A549 (cell line): ENCODE measurements around the gene RERE. TPM values are rescaled to one million over a fixed set of nuclear protein-coding genes. Genes with fewer than 3 reads are reported as not detected.

ENCODE experiments used
- ATAC-seq, 2 experiments: fragments of 200-7000 bp in 1 of 2; fragments of >200 bp in 1 of 2; cut with Nextera tagmentation in 1 of 2; cut with Tn5 transposase in 1 of 2; 3 replicates each; pipeline versions ENCODE4 v1.8.0 to v1.9.1; 2018 to 2020; ENCODE audit warnings: mild to moderate bottlenecking in 1 of 2, moderate library complexity in 1 of 2
- CTCF ChIA-PET: fragments of 300-600 bp; sonication (Branson Sonifier 250); formaldehyde crosslinking; extraction: SDS; loops from one replicate; lab custom pipeline; 2021; ENCODE audit warnings: antibody characterized with exemption, inconsistent platforms; lab: Yijun Ruan, JAX
- POLR2A ChIA-PET: fragments of 350-600 bp; formaldehyde crosslinking; extraction: SDS; loops from one replicate; lab custom pipeline; 2021; ENCODE audit warnings: antibody characterized with exemption, inconsistent platforms; lab: Yijun Ruan, JAX
- DNase-seq, 2 experiments: peaks; one replicate each; pipeline versions ENCODE4 v3.0.0 to v3.0.0-alpha.2; 2011 to 2016; ENCODE audit warnings: low read depth in 1 of 2, low spot score in 1 of 2
- FAIRE-seq: peaks from 2 replicates; lab custom pipeline; 2011; peaks lifted over from hg19 to GRCh38; lab: Jason Lieb, UNC
- H3K27ac ChIP-seq, 2 experiments: fragments of >200 bp; sonication (Bioruptor Twin); formaldehyde crosslinking; 3 replicates each; pipeline ENCODE4 v1.5.1; 2016 to 2017
- H3K4me1 ChIP-seq: fragments of >200 bp; sonication (Bioruptor Twin); formaldehyde crosslinking; 3 replicates; pipeline ENCODE4 v1.6.1; 2016
- H3K4me2 ChIP-seq: fragments of >200 bp; sonication (Bioruptor Twin); formaldehyde crosslinking; 3 replicates; pipeline ENCODE4 v1.6.1; 2016
- H3K4me3 ChIP-seq: fragments of >200 bp; sonication (Bioruptor Twin); formaldehyde crosslinking; 3 replicates; pipeline ENCODE4 v1.5.1; 2016
- H3K9me3 ChIP-seq: fragments of >200 bp; sonication (Bioruptor Twin); formaldehyde crosslinking; 3 replicates; pipeline ENCODE4 v1.6.1; 2016
- BHLHE40 ChIP-seq: IDR thresholded peaks from 2 replicates; pipeline ENCODE4 v1.6.1; 2012; ENCODE audit warnings: low read depth, low read length, inconsistent platforms
- CBX2 ChIP-seq: fragments of 200-600 bp; sonication (generic); IDR thresholded peaks from 2 replicates; pipeline ENCODE4 v1.6.1; 2016; ENCODE audit warnings: low read depth, mild to moderate bottlenecking, borderline replicate concordance
- CBX8 ChIP-seq: fragments of 200-600 bp; sonication (generic); IDR thresholded peaks from 2 replicates; pipeline ENCODE4 v1.6.1; 2016
- CHD4 ChIP-seq: fragments of 200-600 bp; sonication (generic); IDR thresholded peaks from 2 replicates; pipeline ENCODE4 v1.6.1; 2016; ENCODE audit warnings: antibody characterized with exemption, mild to moderate bottlenecking, borderline replicate concordance
- CTCF ChIP-seq: fragments of >200 bp; sonication (Bioruptor Twin); formaldehyde crosslinking; IDR thresholded peaks from 3 replicates; pipeline ENCODE4 v1.5.1; 2016
- EHMT2 ChIP-seq: fragments of 200-600 bp; sonication (generic); IDR thresholded peaks from 2 replicates; pipeline ENCODE4 v1.6.1; 2016; ENCODE audit warnings: antibody characterized with exemption, low read depth, mild to moderate bottlenecking, moderate library complexity
- FOSB ChIP-seq: fragments of 250-450 bp; sonication (Bioruptor Pico); IDR thresholded peaks from 2 replicates; pipeline ENCODE4 v1.5.0; 2020; ENCODE audit warnings: mild to moderate bottlenecking, moderate library complexity
- HEYL ChIP-seq: fragments of 250-450 bp; sonication (Bioruptor Pico); IDR thresholded peaks from 2 replicates; pipeline ENCODE4 v1.8.0; 2021; ENCODE audit warnings: mild to moderate bottlenecking, moderate library complexity
- HMGXB4 ChIP-seq: fragments of 250-450 bp; sonication (Bioruptor Pico); IDR thresholded peaks from 2 replicates; pipeline ENCODE4 v1.5.0; 2021; ENCODE audit warnings: mild to moderate bottlenecking, moderate library complexity, borderline replicate concordance
- HOXA7 ChIP-seq: fragments of 250-450 bp; sonication (Bioruptor Pico); IDR thresholded peaks from 2 replicates; pipeline ENCODE4 v1.5.0; 2020; ENCODE audit warnings: mild to moderate bottlenecking, moderate library complexity
- HOXB13 ChIP-seq: fragments of 250-450 bp; sonication (Bioruptor Pico); IDR thresholded peaks from 2 replicates; pipeline ENCODE4 v1.5.0; 2020; ENCODE audit warnings: low read depth, mild to moderate bottlenecking, moderate library complexity
- HOXB5 ChIP-seq: fragments of 250-450 bp; sonication (Bioruptor Pico); IDR thresholded peaks from 2 replicates; pipeline ENCODE4 v1.5.0; 2020; ENCODE audit warnings: mild to moderate bottlenecking, moderate library complexity
- JUN ChIP-seq, 2 experiments: fragments of >200 bp; sonication (Bioruptor Twin); formaldehyde crosslinking; IDR thresholded peaks; 2 replicates in 1 of 2; 3 replicates in 1 of 2; pipeline ENCODE4 v1.6.1; 2016 to 2017
- MAZ ChIP-seq: fragments of 150-350 bp; IDR thresholded peaks from 2 replicates; pipeline ENCODE4 v1.6.1; 2014; ENCODE audit warnings: antibody characterized with exemption, low read depth, low read length, borderline replicate concordance
- POLR2A ChIP-seq: IDR thresholded peaks from 2 replicates; pipeline ENCODE4 v1.6.1; 2012; ENCODE audit warnings: mild to moderate bottlenecking, low read length
- POLR2AphosphoS2 ChIP-seq: conservative IDR thresholded peaks from 2 replicates; pipeline ENCODE4 v1.6.1; 2012; ENCODE audit warnings: low read length, improper control_type of control experiment, inconsistent platforms
- RAD21 ChIP-seq, 2 experiments: fragments of >200 bp in 1 of 2; sonication (Bioruptor Twin) in 1 of 2; formaldehyde crosslinking in 1 of 2; IDR thresholded peaks in 1 of 2; conservative IDR thresholded peaks in 1 of 2; 2 replicates in 1 of 2; 3 replicates in 1 of 2; pipeline ENCODE4 v1.6.1; 2012 to 2018; ENCODE audit warnings: inconsistent platforms in 1 of 2
- RARB ChIP-seq: fragments of 250-450 bp; sonication (Bioruptor Pico); IDR thresholded peaks from 2 replicates; pipeline ENCODE4 v1.8.0; 2021; ENCODE audit warnings: mild to moderate bottlenecking, moderate library complexity
- RFX5 ChIP-seq: fragments of 450-650 bp; IDR thresholded peaks from 2 replicates; pipeline ENCODE4 v1.7.1; 2014; ENCODE audit warnings: antibody characterized with exemption, mild to moderate bottlenecking, moderate library complexity
- SMC3 ChIP-seq: fragments of >200 bp; sonication (Bioruptor Twin); formaldehyde crosslinking; IDR thresholded peaks from 3 replicates; pipeline ENCODE4 v1.6.1; 2018; ENCODE audit warnings: inconsistent platforms
- TFCP2L1 ChIP-seq: fragments of 250-450 bp; sonication (Bioruptor Pico); IDR thresholded peaks from 2 replicates; pipeline ENCODE4 v1.5.0; 2021; ENCODE audit warnings: mild to moderate bottlenecking
- TP53 ChIP-seq: fragments of 250-450 bp; sonication (Bioruptor Pico); IDR thresholded peaks from 2 replicates; pipeline ENCODE4 v1.5.0; 2021; ENCODE audit warnings: mild to moderate bottlenecking, moderate library complexity
- ZC3H11A ChIP-seq: fragments of 450-650 bp; IDR thresholded peaks from 2 replicates; pipeline ENCODE4 v1.6.1; 2014; ENCODE audit warnings: antibody characterized with exemption, mild to moderate bottlenecking
- WGBS: methylation state at CpG from one replicate; pipeline ENCODE4 v1.1.6; 2017; ENCODE audit errors: missing lambda C conversion rate; 5-methylcytosine and 5-hydroxymethylcytosine counted together
- polyA plus RNA-seq, 4 experiments: library from polyadenylated mRNA; depleted of rRNA in 3 of 4; stranded (reverse); fragments of >200 nt; fragmentation: RNase III in 1 of 4; extraction: RNeasy Plus Mini Kit Qiagen cat#74134 plus additional on column Dnase treatment in 1 of 4; gene quantifications; 2 replicates in 3 of 4; 3 replicates in 1 of 4; pipeline ENCODE4 v1.2.3, GENCODE V29; 2011 to 2017
- TF ChIP-seq, protein P1 (sequence below): fragments of 450-650 bp; IDR thresholded peaks from 2 replicates; pipeline ENCODE4 v1.6.1; 2014; ENCODE audit warnings: antibody characterized with exemption
- TF ChIP-seq, protein P2 (sequence below): IDR thresholded peaks from 2 replicates; pipeline ENCODE4 v1.6.1; 2012

The RERE gene
- polyA plus RNA-seq, 2 of the 4 experiments (the other 2 are of a cell fraction): 12.6 to 28.6 TPM

GRCh38 chr1:8862528-8862927 is 45.1 kb upstream of the RERE start (continued):
- TF ChIP-seq, protein P1, sequence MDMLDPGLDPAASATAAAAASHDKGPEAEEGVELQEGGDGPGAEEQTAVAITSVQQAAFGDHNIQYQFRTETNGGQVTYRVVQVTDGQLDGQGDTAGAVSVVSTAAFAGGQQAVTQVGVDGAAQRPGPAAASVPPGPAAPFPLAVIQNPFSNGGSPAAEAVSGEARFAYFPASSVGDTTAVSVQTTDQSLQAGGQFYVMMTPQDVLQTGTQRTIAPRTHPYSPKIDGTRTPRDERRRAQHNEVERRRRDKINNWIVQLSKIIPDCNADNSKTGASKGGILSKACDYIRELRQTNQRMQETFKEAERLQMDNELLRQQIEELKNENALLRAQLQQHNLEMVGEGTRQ: no peak
- TF ChIP-seq CBX2: no peak
- TF ChIP-seq TP53 (CRISPR knock-in tag): no peak

DNA sequence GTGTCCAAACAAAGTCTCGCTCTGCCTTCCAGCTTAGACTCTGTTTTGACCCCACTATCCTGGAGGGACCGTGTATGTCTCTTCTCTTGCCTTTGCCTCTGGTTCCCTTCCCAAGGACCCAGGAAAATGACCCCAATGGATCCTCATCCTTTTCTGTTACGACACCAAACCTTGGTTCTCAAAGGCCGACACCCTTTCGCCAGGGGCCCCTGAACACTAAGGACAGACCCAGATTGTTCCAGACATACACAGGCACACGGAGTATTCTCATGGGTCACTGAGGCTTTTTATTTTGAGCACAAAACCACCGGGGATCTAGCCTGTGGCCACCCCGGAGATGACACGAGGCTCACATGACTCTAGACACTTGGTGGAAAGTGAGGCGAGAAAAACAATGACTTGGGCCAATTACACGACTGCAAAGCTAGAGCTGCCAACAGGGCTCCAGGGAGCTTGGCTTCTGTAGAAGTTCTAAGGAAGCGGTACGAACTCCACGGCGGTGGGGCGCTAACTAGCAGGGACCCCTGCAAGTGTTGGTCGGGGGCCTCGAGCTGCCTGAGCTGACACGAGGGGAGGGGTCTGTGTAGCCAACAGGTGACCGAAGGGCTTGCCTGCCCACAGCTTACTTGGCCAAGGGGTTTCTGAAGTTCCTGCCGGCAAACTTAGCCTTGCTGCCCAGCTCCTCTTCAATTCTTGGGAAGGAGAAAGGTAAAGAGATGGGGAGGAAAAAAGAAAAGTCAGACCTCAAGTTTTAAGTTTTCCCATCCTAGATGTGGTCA is 43.5 kb upstream of the RERE start:
- POLR2A ChIA-PET: interaction anchor here (2.7 kb wide), 1 partner anchor 18 kb away, joined by 12 read pairs; the partner anchor contains the start of gene ENO1
- no peak for FAIRE-seq
- H3K9me3 ChIP-seq: no peaks in the 10 kb centered on the region
- TF ChIP-seq HOXB5 (CRISPR knock-in tag): no peak
- TF ChIP-seq CBX8: no peak
- no peak for TF ChIP-seq RARB (CRISPR knock-in tag)
- TF ChIP-seq, protein P2, sequence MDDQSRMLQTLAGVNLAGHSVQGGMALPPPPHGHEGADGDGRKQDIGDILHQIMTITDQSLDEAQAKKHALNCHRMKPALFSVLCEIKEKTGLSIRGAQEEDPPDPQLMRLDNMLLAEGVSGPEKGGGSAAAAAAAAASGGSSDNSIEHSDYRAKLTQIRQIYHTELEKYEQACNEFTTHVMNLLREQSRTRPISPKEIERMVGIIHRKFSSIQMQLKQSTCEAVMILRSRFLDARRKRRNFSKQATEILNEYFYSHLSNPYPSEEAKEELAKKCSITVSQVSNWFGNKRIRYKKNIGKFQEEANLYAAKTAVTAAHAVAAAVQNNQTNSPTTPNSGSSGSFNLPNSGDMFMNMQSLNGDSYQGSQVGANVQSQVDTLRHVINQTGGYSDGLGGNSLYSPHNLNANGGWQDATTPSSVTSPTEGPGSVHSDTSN: no peak
- no peak for TF ChIP-seq HOXB13 (CRISPR knock-in tag)
- TF ChIP-seq CHD4: no peak
- TF ChIP-seq HOXA7 (CRISPR knock-in tag): no peak
- TF ChIP-seq BHLHE40: no peak
- no peak for TF ChIP-seq TFCP2L1
- TF ChIP-seq HMGXB4 (CRISPR knock-in tag): no peak
- TF ChIP-seq RFX5: no peak
- no peak for TF ChIP-seq EHMT2
- TF ChIP-seq FOSB: no peak
- no peak for TF ChIP-seq POLR2A
- no peak for TF ChIP-seq HEYL
- TF ChIP-seq JUN (IDR thresholded peaks at IDR 0.05): no peak
- TF ChIP-seq, all 56 proteins: peak for 0
- H3K27ac ChIP-seq: 0 out of 6 replicates have a peak overlapping the region, but pooled peaks of 1 of the 2 experiments have one; percentile 17
- ATAC-seq (no peak), DNase-seq (no peak)
- 90% methylated on average over 21 of the region's 21 CpGs for WGBS
- H3K4me3 ChIP-seq: no peak overlapping the region
- peaks cover 57% of the 10 kb centered on the region for H3K4me1 ChIP-seq
- no peak overlapping the region for H3K4me2 ChIP-seq
- CTCF ChIA-PET: interaction anchor here (0.6 to 8.6 kb wide), 9 partner anchors 10 to 239 kb away, joined by 3 to 87 read pairs (median 6); no protein-coding TSS in a partner anchor

- Histone ChIP-seq H3K4me2 (no peak overlapping the region), H3K9me3 (no peaks in the 10 kb centered on the region), H3K4me1 (peaks cover 40% of the 10 kb centered on the region; the same call in 2 of the 3 replicates), H3K4me3 (no peak overlapping the region), H3K27ac (peak overlapping the region in 1 of 2 experiments; percentile 56; a peak in 2 of 6 replicates)
- POLR2A ChIA-PET: interaction anchor here (0.7 to 2.7 kb wide), 5 partner anchors 10 to 20 kb away, joined by 3 to 12 read pairs (median 3); partner anchors contain the start of gene ENO1
- ATAC-seq (peak; percentile 4 to 20; a peak in 5 of 6 replicates), DNase-seq (peak in 1 of 2 experiments; percentile 72), FAIRE-seq (no peak)
- WGBS: 81% methylated on average over 12 of the region's 12 CpGs
- CTCF ChIA-PET: interaction anchor here (1.0 to 8.6 kb wide), 15 partner anchors 10 to 385 kb away, joined by 3 to 87 read pairs (median 4); partner anchors contain the start of gene ENO1
- TF ChIP-seq MAZ (no peak), EHMT2 (no peak), CTCF (peak; percentile 52), ZC3H11A (no peak), SMC3 (0 out of 3 replicates have a peak, but pooled peaks have one; percentile 39), RAD21 (conservative IDR thresholded peaks at IDR 0.05 in 1 of 2, IDR thresholded peaks at IDR 0.05 in 1 of 2) (peak; percentile 37 to 43; a peak in 4 of 5 replicates), JUN (IDR thresholded peaks at IDR 0.05) (peak in 1 of 2 experiments; percentile 36; a peak in 1 of 5 replicates), POLR2AphosphoS2 (0 out of 2 replicates have a peak, but pooled peaks have one; percentile 61)
Observed at GRCh38 chr1:8858888-8859706, 41.7 kb upstream of the RERE start.
